Measurements from ENCODE around the gene MAPK8IP3.

GRCh38 chr16:1691956-1692355 is 14.0 kb upstream of the MAPK8IP3 start:
- no peak for TF ChIP-seq CTCF (IDR thresholded peaks at IDR 0.05; ENCODE audit: insufficient read depth, low read length, poor library complexity, severe bottlenecking)
- no peak for TF ChIP-seq EZH2phosphoT487 (conservative IDR thresholded peaks at IDR 0.05; ENCODE audit: low read length)

All from SU-DHL-6 (cell line).